Measurements from ENCODE around the gene VPS50.

VPS50 gene

DNA sequence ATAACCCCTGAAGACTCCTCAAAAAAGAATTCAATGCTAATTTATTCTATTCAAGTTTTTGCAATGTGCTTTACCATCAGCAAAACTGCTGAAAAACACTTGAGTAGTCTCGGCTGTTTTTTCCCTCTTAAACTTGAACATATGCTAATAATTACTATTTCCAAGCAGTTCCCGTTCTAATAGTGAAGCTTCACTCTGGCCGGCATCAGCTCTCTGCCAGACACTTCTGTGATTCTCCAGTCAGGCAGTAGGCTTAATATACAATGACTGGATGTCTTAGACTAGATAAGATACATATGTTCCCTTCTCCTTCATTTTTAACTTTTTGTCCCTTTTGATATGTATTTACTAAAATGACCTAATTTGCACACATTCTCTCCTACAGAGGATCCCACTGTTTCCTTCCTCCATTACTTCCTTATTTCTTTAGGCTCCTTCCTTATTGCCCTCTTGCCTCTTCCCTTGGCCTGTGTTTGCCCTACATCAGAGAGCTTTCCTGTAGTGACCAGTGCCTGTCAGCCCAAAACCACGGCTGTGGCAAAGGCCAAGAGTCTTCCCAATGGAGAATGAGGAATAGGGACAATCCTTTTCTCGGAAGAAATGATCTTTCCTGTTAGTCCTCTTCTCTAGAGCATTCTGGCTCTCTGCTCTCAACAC lies 29.4 kb upstream of the VPS50 start:
- DNase-seq (ENCODE audit: extremely low read depth, low read depth): no peak
- no peak for TF ChIP-seq CTCF (IDR thresholded peaks at IDR 0.05; ENCODE audit: low read depth, low read length)

DNA sequence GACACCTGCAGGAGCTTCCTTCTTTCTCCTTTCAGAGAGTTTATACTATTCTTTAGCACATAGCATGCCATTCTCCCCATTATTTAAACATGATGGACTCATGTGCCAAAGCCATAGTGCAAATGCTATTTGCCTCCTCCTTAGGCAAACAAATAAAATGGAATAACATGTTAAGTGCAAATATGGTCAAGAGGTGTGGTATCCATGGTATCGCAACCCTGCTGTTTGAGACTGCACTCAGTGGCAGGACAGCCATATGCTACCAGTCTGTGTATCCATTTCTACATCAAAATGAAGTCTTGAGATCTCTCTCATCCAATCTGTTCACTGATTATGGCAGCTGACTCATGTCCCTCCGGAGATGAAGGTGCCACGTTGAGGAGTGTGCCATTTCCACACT lies 28.7 kb upstream of the VPS50 start:
- no peak for TF ChIP-seq CTCF (IDR thresholded peaks at IDR 0.05; ENCODE audit: low read depth, low read length)
- DNase-seq (ENCODE audit: extremely low read depth, low read depth): no peak

GRCh38 chr7:93205046-93205445 lies 27.1 kb upstream of the VPS50 start:
- no peak for DNase-seq (ENCODE audit: extremely low read depth, low read depth)
- TF ChIP-seq CTCF (IDR thresholded peaks at IDR 0.05; ENCODE audit: low read depth, low read length): no peak

GRCh38 chr7:93211228-93211818 lies 20.8 kb upstream of the VPS50 start:
- DNase-seq (ENCODE audit: extremely low read depth, low read depth): no peak
- no peak for TF ChIP-seq CTCF (IDR thresholded peaks at IDR 0.05; ENCODE audit: low read depth, low read length)

GRCh38 chr7:93212881-93213280 lies 19.3 kb upstream of the VPS50 start:
- no peak for TF ChIP-seq CTCF (IDR thresholded peaks at IDR 0.05; ENCODE audit: low read depth, low read length)
- no peak for DNase-seq (ENCODE audit: extremely low read depth, low read depth)

DNA sequence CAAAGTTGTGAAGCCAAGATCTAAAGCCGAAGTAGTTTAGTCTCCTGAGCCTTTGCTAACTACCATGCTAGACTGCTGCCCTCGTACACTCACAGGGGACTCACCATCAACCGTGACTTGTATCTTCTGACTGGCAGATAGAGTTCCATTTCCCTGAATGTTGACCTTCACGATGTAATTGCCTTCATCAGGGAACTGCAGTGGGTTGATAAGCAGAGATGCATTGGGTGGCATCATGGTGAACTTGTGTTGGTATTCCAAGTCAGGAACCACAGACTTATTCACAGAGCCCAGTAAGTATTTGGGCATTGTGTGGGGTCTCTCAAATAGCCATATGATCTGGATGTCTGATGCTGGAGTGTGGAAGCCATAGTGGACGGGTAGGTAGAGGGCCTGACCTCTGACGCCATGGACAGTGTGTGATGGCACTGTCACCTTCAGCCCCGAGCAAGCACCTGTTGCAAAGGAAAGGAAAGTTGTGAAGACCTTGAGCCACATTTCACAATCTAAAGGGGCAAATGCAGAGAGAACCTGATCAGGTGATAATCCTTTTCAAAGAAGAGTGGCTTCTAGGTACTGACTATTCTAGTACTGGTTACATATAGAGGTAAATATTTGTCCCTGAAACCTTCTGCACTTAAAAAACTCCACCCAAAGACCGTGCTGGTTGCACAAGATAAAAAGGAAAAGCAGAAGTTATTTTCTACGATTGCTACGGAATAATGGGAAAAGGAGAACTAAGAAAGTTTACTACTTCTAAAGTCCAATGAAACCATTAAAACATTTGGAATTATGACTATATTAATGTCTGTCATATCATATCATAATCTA lies 13.0 kb upstream of the VPS50 start:
- DNase-seq (ENCODE audit: extremely low read depth, low read depth): no peak
- TF ChIP-seq CTCF (IDR thresholded peaks at IDR 0.05; ENCODE audit: low read depth, low read length): no peak

- no peak for DNase-seq (ENCODE audit: extremely low read depth, low read depth)
- no peak for TF ChIP-seq CTCF (IDR thresholded peaks at IDR 0.05; ENCODE audit: low read depth, low read length)
Measured at GRCh38 chr7:93219868-93220267, 12.3 kb upstream of the VPS50 start.
